IPS-18c (cell line): ENCODE results near the gene LRP1-AS.
A peak's percentile ranks its signal among the peaks of the same experiment; 100 is the strongest.

ENCODE experiments used
- H3K4me3 ChIP-seq: 2 replicates; pipeline ENCODE4 v1.7.0; 2013; ENCODE audit warnings: low read depth, mild to moderate bottlenecking, low read length, moderate library complexity; ENCODE audit not compliant: insufficient read depth
- H3K9me3 ChIP-seq: one replicate; pipeline ENCODE4 v1.6.1; 2013; ENCODE audit warnings: mild to moderate bottlenecking, low read length, moderate library complexity; ENCODE audit not compliant: control insufficient read depth, insufficient read depth

Gene LRP1-AS

DNA sequence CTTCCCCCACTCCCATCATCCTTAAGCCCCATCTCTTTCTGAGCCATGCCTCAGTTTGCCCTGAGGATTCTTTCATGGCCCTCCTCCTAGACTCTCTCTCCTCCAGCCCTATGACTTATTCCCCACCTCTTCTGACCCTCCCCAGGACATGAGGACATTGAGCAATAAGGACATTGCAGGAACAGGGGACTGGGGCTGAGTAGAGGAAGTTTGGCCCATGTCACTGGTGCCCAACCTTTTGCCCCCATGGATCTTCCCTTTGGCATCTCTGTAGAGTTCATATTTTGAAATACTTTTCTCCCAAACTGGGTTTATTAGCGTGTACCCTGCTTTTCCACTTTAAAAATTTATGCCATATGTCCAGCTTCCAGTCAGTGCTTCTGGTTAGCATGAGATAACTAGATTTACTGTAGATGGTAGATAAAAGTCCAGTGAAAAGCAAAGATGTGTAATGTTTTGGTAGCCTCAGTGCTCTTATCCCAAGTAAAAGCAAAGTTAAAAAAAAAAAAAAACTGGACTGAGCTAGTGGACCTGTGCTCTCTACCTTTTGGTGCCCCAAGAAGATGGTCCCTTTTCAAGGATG lies 6.1 kb upstream of the LRP1-AS start:
- peaks cover 3% of the 10 kb centered on the region for H3K9me3 ChIP-seq
- H3K4me3 ChIP-seq, result no peak overlapping the region

DNA sequence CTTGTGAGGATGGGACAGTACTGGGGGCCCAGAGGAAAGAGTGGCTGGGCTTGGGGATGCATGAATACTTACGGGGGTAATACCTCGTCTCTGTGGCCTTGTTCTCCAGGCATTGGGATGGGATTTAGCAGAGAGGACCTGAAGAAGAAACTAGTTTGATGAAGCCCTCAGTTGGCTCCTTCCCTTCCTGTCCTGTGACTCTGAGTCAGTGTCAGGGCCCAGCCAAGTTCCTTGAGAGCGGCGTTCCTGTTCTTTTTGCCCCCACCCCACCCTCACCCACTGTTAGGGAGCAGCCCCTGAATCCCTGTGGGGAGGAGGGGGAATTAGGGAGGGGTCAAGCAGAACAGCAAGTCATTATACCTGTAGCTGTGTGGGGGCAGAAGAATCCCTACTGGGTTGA lies 5.2 kb upstream of the LRP1-AS start:
- no peak overlapping the region for H3K4me3 ChIP-seq
- peaks cover 3% of the 10 kb centered on the region for H3K9me3 ChIP-seq

- Histone ChIP-seq H3K9me3 (peaks cover 3% of the 10 kb centered on the region), H3K4me3 (no peak overlapping the region)
Observed at GRCh38 chr12:57151741-57152630, 4.6 kb upstream of the LRP1-AS start.

DNA sequence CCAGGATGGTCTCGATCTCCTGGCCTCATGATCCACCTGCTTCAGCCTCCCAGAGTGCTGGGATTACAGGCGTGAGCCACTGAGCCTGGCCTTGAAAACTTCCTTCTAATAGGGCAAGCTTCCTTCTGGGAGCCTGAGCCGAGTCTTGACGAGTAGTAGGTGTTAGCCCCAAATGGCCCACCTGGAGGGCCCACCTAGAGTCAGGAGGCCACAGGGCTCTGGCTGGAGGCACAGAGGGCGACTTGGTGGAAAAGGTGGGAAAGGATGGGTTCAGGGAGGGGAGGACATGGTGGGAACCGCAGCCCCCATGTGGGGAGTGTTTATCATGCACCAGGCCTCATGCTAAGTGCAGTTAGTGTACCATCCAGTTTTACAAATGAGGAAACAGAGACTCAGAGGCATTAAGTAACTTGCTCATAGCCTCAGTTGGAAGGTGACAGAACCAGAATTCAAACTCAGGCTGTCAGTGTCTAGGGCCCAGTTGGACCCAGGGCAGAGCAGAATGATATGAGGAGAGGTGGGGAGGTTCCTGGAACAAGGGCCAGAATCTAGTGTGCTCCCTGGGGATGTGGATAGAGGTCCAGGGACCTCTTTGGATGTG lies 3.1 kb upstream of the LRP1-AS start:
- no peak overlapping the region for H3K4me3 ChIP-seq
- peaks cover 3% of the 10 kb centered on the region for H3K9me3 ChIP-seq

DNA sequence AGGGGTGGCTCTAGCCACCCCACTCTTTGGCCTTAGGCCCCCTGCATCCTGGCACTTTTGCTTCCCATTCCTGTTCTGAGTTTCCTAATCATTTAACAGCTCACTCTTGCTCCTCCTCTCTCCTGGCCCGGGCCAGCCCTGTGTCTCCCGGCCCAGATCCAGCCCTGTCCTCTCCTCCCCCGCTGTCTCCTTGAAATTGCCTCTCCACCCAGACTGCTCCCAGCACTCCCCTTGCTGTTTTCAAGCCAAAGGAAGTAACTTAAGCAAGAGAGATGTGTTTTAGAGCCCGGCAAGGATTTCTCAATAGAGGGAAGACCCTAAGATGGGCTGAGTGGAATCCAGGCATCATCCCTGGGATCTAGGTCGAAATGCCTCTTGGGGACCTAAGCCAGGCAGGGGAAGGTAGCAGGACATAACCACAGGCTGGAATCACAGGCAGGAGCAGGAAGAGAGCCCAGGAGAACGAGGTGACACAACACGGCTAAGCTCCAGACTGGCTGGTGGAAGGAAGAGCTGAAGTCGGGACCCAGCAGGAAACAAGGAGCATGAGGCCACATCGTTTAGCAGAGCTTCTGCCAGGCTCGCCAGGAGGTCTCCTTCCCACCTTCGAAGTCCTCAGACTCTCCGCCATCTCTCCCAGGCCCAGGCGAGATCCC lies 2.0 kb upstream of the LRP1-AS start:
- H3K9me3 ChIP-seq, result peaks cover 3% of the 10 kb centered on the region
- no peak overlapping the region for H3K4me3 ChIP-seq

DNA sequence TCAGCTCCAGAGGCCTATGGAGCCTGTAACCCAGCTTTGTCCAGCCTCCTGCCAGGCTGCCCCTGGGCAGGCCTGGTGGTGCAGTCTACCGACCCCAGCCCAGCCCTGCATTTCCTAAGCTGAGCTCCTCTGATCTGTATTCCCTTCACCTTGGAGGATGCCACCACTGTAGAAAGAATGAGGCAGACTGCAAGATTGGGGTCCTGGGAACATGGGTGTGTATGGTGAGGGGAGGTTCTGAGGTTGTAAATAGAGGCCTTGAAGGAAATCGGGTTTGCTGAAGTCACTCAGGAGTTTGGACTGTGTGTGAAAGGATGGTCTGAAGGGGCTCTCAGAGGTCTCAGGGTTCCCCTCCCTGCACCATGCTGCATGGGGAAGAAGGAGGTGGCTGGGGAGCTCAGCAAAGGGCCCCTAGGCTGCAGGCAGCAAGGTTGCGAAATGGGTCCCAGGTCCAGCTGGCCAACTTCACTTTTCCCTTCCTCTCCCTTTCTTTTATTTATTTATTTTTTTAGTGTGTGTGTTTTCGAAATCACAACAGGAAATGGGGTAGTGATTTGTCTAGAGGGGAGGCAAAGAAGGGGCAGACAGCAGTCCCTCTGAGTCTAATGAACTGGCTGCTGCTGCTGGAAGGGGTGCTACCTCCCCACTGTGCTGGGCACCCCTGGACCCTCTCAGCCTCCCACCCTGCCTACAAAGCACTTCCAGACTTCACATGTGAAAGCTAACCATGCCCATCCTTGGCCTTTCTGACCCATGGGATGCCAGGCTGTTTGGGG lies 1.2 kb upstream of the LRP1-AS start:
- Histone ChIP-seq H3K4me3 (no peak overlapping the region), H3K9me3 (peaks cover 3% of the 10 kb centered on the region)

DNA sequence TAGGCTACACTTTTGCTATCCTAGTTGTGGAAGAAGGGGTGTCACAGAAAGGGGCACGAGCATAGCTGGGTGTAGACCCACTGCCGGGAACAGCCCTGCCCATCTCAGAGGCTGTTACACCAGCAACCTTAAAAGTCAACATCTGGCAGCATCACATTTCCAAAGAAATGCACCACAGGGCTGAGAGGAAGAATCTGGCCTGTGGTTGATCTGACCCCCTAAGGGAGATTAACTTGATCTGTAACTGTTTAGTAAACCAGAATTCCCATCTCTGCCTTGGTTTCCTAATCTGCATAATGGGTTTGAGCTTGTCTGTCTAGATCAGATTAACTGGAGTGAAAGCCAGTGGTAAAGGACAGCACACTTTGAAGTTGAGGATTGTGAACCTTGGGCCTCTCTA lies 1.3 kb downstream of the LRP1-AS start:
- no peak overlapping the region for H3K4me3 ChIP-seq
- H3K9me3 ChIP-seq, result peaks cover 3% of the 10 kb centered on the region

- H3K4me3 ChIP-seq, result no peak overlapping the region
- H3K9me3 ChIP-seq, result peaks cover 3% of the 10 kb centered on the region
Observed at GRCh38 chr12:57145460-57146059, 1.9 kb downstream of the LRP1-AS start.

GRCh38 chr12:57143454-57143853 lies 4.0 kb downstream of the LRP1-AS start:
- no peaks in the 10 kb centered on the region for H3K9me3 ChIP-seq
- no peak overlapping the region for H3K4me3 ChIP-seq

GRCh38 chr12:57142727-57143126 lies 4.7 kb downstream of the LRP1-AS start:
- Histone ChIP-seq H3K4me3 (no peak overlapping the region), H3K9me3 (no peaks in the 10 kb centered on the region)

DNA sequence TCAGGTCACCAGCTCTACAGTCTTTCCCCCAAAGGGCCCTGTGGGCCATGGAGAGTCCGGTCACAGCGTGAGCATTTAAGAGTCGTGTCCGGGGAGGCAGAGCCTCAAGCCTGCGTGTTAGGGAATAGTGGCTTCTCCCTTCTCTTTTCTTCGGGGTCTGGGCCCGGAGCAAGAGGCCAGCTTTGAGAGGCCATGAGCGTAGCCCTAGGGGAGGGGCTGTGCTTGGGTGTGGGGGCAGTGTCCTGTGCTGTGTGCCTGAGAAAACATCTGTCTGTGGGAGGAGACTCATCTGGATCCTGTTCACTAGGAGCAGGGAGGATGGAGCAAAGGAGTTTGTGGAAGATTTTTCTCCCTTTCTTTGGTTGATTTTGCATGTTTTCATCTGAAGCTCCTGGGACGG lies 5.3 kb downstream of the LRP1-AS start:
- Histone ChIP-seq H3K9me3 (no peaks in the 10 kb centered on the region), H3K4me3 (no peak overlapping the region)

- Histone ChIP-seq H3K4me3 (no peak overlapping the region), H3K9me3 (no peaks in the 10 kb centered on the region)
Observed at GRCh38 chr12:57141249-57141648, 6.2 kb downstream of the LRP1-AS start.

DNA sequence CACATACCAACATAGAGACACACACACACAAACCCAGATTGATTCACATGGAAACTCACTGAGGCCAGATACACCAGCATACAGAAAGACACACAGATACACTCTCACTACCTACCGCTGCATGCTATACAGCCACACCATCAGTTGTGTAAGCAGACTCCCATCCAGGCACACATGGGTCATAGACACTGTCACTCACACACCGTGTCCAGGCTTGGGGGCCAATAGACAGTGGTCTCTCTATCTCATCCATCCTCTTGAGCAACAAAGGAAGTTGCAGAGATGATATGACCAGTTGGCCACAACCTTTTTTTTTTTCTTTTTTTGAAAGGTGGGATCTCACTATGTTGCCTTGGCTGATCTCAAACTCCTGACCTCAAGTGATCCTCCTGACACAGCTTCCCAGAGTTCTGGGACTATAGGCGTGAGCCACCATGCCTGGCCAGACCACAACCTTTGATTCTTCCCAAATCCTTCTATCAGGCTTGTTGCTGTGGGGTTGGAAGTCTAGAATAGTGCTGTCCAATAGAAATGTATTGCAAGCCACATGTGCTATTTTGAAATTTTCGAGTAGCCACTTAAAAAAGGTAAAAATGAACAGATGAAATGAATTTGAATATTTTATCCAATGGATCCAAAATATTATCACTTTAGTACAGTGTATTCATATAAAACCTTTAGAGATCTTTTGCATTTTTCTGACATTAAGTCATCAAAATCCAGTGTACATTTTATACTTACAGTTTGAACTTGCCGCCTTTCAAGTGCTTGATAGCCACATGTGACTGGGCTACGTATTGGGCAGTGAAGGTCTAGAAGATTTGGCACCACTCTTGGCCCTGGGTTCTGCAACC lies 7.4 kb downstream of the LRP1-AS start:
- no peak overlapping the region for H3K4me3 ChIP-seq

GRCh38 chr12:57138526-57139272 lies 8.7 kb downstream of the LRP1-AS start:
- no peak overlapping the region for H3K4me3 ChIP-seq
- H3K9me3 ChIP-seq, result no peaks in the 10 kb centered on the region

More for the DNA sequence above, 7.4 kb downstream of the LRP1-AS start:
- no peaks in the 10 kb centered on the region for H3K9me3 ChIP-seq

DNA sequence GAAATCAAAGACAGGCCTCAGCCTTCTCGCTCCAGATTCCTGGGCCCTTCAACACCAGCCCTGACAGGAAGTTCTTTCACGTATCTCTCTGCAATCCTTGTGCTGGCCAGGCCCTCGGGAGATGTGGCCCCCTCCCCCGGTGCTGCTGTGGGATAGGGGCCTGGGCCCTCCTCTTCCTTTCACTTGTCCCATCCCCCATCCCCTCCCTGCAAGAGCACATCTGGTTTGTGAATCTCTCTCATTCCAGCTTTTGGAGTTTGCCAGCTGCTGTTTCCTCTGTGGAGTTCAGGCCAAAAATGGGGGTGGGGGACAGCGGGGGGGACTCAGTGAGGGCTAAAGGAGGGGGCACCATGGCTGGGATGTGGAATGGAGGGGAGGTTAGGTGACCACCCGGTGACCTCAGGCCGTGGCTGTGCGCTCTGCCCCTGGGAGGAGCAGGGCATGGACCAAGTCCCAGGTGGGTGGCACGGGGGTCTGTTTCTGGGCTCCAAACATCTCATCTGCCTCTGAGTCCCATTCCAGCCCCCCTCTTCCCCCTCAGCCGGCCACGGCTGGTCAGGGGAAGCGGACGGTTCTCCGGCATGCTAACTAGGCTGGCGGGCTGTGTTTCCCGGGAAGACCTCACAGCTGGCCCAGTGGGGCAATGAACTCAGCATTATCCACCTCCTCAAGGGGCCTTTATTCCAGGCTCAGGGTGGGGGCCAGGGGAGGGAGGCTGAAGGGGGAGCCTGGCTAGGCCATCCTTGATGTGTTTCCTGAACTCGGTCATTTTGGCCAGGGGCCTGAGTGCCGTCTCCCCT lies 11.7 kb downstream of the LRP1-AS start:
- Histone ChIP-seq H3K9me3 (no peaks in the 10 kb centered on the region), H3K4me3 (peak overlapping the region; percentile 16; the same call in 1 of the 2 replicates)
